Measurements from ENCODE around the gene GTF3C1.
A peak's percentile ranks its signal among the peaks of the same experiment; 100 is the strongest.

Gene GTF3C1

GRCh38 chr16:27526180-27526579 is 23.5 kb downstream of the GTF3C1 start:
- no peak for TF ChIP-seq CTCF (IDR thresholded peaks at IDR 0.05; ENCODE audit: low read depth, low read length)
- H3K4me3 ChIP-seq (ENCODE audit: low read depth, low read length): no peak overlapping the region
- no peak for DNase-seq (ENCODE audit: low read depth, low spot score)
- in situ Hi-C loops (cut with HindIII; ENCODE audit: low sequenced_read_pairs): no loop called here

- no peak overlapping the region for H3K4me3 ChIP-seq (ENCODE audit: low read depth, low read length)
- in situ Hi-C loops (cut with HindIII; ENCODE audit: low sequenced_read_pairs): no loop called here
- no peak for DNase-seq (ENCODE audit: low read depth, low spot score)
- TF ChIP-seq CTCF (IDR thresholded peaks at IDR 0.05; ENCODE audit: low read depth, low read length): no peak
These were observed 27.5 kb downstream of the GTF3C1 start for GRCh38 chr16:27522173-27522707.

GRCh38 chr16:27520982-27521673 is 28.6 kb downstream of the GTF3C1 start:
- DNase-seq (ENCODE audit: low read depth, low spot score): peak; percentile 53
- in situ Hi-C loops (cut with HindIII; ENCODE audit: low sequenced_read_pairs): no loop called here
- TF ChIP-seq CTCF (IDR thresholded peaks at IDR 0.05; ENCODE audit: low read depth, low read length): no peak
- no peak overlapping the region for H3K4me3 ChIP-seq (ENCODE audit: low read depth, low read length)

GRCh38 chr16:27518226-27518625 is 31.5 kb downstream of the GTF3C1 start:
- in situ Hi-C loops (cut with HindIII; ENCODE audit: low sequenced_read_pairs): no loop called here
- no peak overlapping the region for H3K4me3 ChIP-seq (ENCODE audit: low read depth, low read length)
- no peak for TF ChIP-seq CTCF (IDR thresholded peaks at IDR 0.05; ENCODE audit: low read depth, low read length)
- no peak for DNase-seq (ENCODE audit: low read depth, low spot score)

- no peak overlapping the region for H3K4me3 ChIP-seq (ENCODE audit: low read depth, low read length)
- in situ Hi-C loops (cut with HindIII; ENCODE audit: low sequenced_read_pairs): no loop called here
- DNase-seq (ENCODE audit: low read depth, low spot score): no peak
- TF ChIP-seq CTCF (IDR thresholded peaks at IDR 0.05; ENCODE audit: low read depth, low read length): no peak
These were observed 32.0 kb downstream of the GTF3C1 start for GRCh38 chr16:27517664-27518063.

- DNase-seq (ENCODE audit: low read depth, low spot score): no peak
- no peak overlapping the region for H3K4me3 ChIP-seq (ENCODE audit: low read depth, low read length)
- in situ Hi-C loops (cut with HindIII; ENCODE audit: low sequenced_read_pairs): no loop called here
- no peak for TF ChIP-seq CTCF (IDR thresholded peaks at IDR 0.05; ENCODE audit: low read depth, low read length)
These were observed 33.3 kb downstream of the GTF3C1 start for GRCh38 chr16:27516365-27516764.
